Kasumi-1 (cell line): ENCODE results near the gene MAP3K10.
A peak's percentile ranks its signal among the peaks of the same experiment; 100 is the strongest.
"Not testable (repeated sequence)": the region's sequence is repeated elsewhere in the genome, so short reads cannot be mapped to it uniquely, and the experiment has no call there.

Experiments used
- DNase-seq, 2 experiments: peaks; one replicate each; lab custom pipeline; 2025; lab: John Stamatoyannopoulos, UW

The MAP3K10 gene

DNA sequence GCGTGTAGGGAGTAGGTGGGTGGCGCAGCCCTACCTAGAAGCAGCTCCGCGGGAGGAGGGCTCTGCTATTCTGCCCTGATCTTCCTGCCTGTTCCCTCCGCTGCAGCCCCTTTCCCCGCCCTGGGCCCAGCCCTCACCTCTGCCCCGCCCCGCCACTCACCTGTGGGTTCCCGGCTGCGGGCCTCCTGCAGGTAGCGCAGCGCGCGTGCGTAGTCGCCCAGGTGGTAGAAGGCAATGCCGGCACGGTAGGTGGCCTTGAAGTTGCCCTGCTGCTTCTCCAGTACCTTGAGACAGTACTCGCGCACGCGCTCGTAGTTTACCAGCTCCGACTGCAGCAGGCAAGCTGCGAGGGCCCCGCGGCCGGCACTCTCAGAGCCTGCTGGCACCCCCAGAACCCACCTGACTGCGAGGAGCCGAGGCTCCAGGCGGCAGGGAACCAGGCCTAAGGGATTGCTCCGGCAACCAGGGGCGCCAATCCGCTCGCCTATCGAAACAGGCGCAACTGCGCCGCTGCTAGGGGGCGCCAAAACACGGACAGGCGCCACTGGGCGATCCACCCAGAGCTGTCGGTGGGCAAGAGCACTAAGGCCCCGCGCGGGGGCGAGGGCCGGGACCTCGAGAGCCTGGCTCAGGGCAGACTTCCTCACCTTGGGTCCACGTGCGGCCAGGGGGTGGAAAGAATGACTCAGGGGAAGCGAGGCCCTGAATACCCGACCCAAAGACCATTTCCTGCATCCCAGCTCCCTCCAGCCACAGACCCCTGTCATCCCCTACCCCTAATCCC is 26.0 kb downstream of the MAP3K10 start:
- DNase-seq, result no peak

DNA sequence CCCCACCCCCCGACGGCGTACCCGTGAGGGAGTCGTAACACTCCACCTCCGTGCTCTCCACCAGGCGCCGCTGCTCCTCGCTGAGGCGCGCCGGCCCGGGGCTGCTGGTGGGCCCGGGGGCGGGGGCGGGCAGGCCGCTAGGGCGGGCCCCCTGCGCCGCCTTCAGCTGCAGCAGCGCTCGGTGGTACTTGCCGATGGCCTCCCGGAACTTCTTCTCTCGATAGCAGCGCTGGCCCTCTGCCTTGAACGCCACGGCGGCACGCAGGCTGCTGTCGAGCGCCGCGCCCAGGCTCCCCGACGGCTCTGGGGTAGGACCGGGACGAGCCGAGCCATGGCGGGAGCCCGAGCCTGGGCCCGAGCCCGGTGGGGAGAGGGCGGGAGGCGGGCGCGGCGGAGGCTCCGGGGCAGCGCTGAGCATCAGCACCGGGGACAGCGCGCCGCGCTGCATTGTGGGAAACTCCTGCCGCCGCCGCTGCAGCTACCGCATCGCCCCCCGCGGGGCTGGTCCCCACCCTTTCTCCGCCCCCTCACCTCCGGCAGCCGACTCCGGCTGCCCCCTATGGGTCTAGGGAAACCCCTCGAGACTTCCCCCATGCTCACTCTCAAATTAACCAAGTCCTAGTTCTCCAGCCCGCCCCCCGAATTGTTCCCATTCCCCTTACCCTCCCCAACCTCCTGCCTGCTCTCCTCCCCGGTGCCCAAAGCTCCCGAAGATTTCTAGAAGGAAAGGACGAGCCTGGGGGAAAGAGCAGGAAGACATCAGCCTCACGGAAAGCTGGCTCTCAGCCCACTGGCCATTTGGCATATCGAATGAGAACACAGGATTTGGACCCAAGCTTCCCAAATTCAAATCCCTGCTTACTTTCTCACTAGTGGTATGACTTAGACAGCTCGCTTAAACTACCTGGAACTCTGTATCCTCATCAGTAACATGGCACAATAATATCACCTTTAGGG is 27.0 kb downstream of the MAP3K10 start, which contains the start of gene TTC9B:
Gene TTC9B (minus strand): TSS at position 451 of the 957 bp plus-strand sequence. CDS start 3 bp downstream, at position 448.
- no peak for DNase-seq

DNA sequence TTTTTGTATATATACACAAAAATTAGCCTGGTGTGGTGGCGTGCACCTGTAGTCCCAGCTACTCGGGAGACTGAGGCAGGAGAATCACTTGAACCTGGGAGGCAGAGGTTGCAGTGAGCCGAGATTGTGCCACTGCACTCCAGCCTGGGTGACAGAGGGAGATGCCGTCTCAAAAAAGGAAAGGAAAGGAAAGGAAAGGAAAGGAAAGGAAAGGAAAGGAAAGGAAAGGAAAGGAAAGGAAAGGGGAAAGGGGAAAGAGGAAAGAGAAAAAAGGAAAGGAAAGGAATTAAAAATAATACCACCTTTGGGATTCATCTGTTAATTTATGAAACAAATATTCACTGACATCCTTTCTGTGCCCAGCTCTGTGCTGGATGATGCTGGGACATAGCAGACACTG is 27.8 kb downstream of the MAP3K10 start:
- DNase-seq, result not testable (repeated sequence)

DNA sequence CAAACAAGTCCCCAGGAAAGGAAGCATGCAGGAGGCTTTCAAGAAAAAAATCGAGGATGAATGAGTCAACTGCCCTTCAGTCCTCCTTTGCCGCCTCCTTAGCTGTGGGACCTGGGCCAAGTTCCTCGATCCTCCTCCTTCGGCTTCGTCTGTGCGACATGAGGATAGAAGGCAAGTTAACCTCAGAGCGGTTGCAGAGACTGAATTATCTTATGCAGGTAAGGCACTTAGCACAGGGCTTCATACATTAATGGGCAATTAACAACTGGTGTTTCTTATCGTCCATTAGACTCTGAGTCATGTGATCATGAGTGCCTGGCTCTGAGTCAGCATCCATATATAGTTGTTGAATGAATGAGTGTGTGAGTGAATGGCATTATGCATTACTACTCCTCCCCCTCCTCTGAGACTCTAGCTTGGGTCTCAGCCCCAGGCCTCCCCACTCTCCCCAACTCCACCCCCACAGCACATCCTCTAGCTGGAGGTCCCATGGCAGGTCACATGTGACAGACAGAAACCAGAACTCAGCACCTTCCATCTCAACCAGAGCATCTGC is 28.6 kb downstream of the MAP3K10 start:
- DNase-seq, result no peak

DNA sequence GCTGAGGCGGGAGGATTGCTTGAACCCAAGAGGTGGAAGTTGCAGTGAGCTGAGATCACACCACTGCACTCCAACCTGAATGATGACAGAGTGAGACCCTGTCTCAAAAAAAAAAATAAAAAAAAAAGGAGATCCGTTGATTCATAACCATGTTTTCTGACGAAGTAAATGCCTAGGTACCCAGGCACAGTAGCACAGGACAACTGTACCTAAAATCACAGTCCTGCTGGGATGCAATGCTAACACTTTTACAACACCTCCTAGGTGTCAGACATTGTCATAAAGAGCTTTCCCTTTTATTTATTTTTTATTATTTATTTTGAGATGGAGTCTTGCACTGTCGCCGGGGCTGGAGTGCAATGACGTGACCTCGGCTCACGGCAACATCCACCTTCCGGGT is 29.4 kb downstream of the MAP3K10 start:
- DNase-seq, result no peak

DNA sequence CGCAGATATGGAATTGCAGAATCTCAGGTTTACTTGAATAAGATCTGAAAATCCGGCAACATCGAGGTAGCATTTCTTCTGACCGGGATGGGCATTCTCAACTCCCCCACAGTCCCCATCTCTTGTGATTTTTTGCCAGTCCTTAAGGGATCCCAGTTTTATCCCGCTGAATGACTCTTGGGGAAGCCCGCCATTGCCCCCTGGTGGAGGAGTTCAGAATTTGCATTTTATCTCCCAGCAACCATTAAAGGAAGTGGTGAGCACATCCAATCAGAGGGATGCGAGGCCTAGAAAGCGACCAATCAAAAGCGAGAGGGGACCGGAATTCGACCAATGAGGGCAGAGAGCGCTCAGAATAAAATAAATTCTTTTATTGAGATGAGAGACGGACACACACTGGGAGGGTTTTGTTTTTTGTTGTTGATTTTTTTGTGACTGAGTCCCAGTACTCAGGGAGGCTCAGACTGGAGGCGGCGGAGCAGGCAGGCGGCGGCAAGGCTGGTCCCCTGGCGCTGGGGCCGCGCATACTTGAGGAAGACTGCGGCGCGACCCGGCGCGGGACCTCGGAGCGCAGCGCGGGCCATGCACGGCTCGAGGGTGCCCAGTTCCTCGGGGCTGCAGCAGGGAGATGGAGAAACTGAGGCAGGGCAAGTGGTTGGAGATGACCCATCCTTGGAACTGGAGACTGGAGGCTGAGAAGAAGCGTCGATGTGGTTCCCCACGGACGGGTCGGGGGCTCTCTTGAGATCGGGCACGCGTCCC is 30.8 kb downstream of the MAP3K10 start:
- DNase-seq, result peak; percentile 91 to 93

DNA sequence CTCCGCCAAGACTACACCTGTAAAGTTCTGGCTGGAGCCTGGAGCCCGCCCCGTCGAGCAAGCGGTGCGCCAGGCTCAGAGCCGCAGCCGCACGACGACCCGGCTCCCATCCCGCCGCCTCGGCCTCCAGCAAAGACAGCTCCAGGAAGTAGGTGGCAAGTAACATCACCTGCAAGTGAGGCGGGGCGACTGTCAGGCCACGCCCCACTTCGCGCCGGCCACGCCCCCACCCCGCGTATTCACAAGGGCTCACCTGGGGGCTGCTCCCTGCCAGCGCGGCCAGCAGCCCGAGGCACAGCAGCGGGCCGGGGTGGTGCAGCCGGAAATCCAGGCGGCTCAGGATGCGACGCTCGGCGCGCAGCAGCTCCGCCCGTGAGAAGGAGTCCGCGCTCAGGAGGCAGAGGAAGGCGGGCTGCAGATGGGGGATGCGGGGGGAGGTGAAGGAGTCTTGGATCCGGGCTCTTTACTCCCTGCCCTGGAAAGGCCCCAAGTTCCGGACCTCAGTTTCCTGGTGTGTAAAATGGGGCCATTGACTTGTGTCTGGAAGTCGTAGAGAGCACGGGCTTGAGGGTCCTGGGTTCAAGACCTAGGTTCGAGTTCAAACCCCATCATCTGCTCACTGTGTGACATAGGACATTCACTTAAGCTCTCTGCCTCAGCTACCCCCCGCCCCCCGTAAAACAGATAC is 32.1 kb downstream of the MAP3K10 start:
- DNase-seq, result no peak

DNA sequence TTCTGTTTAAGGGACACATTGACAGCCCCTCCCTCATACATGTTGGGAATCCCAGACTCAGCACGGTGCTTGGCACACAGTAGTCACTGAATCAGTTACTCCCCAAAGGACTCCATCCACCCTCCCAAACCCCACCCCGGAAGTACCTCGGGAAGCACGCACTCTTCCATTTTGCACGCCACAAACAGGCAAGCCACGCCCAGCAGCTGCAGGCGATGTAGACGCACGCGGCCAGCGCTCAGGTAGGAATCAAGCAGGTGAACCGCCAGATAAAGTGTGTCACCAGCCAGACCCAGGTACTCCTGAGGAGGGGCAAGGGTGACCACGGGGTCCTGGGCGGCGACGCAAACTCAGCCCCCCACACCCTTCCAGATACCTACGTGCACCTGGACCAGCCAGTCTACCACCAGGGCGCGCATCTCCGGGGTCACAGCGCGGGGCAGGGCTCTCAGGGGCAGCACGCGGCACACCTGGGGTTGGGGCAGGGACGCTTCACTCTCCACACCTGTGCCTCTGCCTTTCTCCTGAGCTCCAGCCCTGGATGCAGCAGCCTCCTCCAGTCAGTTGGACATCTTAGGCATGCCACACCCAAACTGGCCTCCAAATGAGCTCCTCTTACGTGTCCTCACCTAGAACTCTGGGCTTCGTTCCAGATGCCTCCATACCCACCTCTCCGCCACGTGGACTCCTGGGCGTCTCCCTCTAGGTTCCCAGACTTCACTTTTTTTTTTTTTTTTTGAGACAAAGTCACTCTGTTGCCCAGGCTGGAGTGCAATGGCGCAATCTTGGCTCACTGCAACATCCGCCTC is 33.3 kb downstream of the MAP3K10 start:
- DNase-seq, result no peak

DNA sequence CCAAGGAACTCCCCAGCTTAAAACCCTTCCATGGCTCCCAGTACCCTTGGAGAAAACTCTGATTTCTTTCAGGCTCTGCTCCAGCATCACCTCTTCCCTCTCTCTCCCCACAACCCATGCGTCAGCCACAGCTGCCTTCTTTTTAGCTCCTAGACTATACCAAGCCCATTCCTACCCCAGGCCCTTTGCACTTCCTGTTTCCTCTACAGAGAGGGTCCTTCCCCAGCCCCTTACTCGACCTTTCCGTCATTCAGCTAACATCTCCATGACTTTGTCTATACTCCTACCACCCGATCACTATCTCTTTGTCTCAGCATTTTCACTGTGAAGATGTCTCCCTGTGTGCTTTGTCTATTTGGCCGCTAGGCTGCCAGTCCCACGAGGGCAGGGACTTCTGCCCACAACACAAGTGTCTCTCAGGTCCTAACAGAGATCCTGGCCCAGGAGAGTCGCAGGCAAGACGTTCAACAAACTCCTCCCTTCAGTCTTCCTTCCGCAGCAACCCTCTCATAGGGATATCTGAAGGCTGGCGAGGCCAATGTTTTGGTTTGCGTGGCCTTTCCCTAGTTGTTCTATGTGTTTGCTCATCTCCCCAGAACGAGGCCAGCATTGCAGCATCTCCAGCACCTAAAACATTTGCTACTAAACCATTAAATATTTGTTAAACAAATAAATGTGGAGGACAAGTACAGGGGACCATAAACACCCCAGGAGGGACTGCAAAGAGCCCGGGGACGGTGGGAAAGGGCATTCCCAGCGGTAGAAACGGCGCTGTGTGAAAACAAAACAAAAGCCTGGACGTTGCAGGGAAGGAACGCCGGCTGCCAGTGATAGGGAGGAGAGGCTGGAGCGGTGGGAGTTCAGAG is 34.4 kb downstream of the MAP3K10 start:
- no peak for DNase-seq

DNA sequence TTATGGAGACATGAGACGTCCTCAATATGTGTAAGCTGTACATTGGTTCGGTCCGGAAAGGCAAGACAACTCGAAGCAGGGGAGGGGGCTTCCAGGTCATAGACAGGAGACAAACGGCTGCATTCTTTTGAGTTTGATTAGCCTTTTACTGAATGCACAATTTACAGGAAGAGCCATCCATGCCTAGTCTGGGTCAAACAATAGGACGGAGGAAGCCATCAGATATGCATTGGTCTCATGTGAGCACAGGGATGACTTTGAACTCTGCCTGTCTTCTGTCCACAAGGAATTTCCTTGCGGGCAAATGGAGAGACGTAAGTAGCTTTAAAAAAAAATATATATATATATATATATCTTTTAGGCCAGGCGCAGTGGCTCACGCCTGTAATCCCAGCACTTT is 37.1 kb downstream of the MAP3K10 start:
- no peak for DNase-seq

DNA sequence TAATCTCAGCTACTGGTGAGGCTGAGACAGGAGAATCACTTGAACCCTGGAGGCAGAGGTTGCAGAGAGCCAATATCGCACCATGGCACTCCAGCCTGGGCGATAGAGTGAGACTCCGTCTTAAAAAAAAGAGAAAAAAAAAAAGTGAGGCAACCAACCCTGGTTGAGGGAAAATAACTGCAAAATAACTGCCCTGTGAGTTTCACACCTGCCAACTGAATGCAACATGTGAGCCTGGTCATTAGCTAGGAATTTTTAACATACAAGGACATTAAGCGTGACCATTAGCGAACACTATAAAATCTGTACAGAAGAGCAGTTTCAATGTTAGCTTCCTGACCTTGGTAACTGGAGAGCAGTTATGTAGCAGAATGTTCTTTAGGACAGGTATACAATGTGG is 37.6 kb downstream of the MAP3K10 start:
- DNase-seq, result no peak

DNA sequence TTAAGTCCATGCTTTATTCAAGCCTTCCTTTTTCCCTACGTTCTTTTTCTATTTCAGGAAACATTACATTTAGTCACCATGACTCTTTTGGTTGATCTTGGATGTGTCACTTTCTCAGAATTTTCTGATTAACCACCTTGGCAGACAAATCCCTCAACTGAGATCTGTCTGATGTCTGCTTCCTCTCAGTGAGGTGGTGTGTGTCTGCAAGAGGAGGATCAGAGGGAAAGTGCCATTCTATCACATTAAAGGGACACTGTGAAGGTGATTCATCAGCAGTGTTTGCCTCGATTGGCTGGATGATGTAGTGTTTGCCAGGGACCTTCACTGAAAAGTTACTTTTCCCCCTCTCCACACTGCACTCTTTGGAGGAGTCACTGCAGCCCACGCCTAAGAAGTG is 38.3 kb downstream of the MAP3K10 start:
- DNase-seq, result no peak

DNA sequence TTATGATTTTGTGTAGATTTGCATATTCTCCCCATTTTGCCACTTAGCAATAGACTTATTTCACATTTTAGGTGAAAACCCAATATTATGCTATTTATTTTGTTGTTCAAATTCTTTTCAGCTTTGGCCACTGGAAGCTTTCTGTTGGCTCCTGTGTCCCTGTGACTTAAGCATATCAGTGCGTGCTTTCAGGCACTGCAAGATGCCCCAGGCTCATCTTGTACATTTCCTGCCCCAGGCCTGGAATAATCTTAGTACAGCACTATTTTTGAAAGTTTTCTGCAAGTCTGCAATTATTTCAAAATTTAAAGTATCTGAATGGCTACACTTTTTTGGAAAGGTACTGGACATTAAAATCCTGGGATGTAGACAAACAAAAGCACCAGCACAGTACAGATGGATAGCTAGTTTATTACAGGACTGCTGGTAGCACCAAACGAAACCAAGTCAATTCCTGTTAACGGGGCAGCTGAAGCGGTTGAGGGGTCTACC is 38.7 kb downstream of the MAP3K10 start:
- DNase-seq, result no peak

DNA sequence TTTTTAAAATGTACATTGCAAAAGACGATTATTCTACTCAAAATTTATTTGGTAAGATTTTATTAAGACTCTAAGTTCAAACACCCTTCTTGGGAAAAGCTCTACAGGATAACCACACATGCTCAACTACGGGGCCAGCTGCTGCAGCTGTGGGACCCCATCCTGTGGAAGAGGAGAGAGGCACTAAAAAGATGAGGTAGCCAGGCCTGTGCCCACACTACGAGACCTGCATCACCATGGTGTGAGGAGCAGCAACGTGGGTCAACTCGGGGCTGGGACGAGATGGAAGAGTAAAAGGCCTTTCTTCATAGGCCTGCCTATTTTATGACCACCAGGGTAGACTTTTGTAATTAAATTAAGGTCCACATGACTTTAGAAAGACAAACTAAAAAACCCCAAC is 39.8 kb downstream of the MAP3K10 start:
- DNase-seq, result no peak

DNA sequence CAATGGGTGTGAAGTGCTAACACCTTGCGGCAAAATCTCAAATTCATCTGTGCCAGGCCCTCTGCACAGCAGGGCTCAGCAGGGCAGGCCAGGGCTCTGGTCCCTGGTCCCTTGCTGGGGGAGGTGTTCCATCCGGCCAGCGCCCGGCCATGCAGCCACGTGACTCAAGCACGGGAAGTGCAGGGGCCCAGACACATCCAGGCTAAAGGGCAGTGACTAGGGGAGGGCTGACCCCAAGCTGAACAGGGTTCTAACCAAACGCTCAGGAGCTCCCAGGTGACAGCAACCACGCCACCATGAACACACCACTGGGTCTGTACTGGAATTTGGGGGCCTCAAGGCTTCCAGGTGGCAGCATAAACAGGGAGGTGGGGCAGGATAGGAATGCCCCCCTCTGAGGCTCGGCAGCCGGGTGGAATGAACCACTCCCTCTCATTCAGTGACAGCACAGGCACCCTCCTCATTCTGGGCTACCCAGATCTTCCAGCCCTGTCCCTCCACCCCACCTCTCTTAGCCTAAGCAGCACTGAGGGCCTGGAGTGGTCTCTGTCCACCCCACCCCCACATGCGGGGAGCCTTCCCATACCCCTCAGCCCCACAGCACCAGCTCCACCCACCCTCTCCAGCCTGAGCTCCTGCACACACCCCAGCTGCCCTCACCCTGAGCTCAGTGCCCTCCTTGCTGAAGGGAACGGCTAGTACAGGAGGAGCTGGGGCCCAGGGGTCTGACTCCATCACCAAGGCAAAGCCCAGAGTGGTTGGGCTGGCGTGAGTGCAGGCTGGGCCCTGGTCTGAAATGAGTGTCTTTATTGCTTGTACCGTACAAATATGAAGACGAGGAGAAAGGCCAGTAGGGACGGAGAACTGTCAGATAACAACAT is 40.6 kb downstream of the MAP3K10 start:
- DNase-seq, result no peak

DNA sequence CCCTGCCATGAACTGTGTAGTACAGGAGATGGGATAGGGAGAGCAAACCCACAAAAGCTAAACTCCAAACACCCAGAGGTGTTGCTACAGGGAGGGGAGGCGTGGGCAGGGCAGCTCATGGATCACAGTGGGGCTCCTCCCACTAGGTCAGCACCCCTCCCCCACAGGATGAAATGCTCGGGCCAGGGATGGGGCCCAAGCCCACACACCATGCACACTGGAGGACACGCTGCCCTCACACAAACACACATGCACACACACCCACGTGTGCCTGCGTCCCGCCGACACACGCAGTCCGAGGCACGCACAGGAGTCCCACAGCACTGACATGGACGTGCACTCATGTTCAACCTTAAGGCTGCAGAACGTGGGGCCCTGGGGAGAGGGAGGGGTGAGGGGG is 41.3 kb downstream of the MAP3K10 start:
- DNase-seq, result no peak

DNA sequence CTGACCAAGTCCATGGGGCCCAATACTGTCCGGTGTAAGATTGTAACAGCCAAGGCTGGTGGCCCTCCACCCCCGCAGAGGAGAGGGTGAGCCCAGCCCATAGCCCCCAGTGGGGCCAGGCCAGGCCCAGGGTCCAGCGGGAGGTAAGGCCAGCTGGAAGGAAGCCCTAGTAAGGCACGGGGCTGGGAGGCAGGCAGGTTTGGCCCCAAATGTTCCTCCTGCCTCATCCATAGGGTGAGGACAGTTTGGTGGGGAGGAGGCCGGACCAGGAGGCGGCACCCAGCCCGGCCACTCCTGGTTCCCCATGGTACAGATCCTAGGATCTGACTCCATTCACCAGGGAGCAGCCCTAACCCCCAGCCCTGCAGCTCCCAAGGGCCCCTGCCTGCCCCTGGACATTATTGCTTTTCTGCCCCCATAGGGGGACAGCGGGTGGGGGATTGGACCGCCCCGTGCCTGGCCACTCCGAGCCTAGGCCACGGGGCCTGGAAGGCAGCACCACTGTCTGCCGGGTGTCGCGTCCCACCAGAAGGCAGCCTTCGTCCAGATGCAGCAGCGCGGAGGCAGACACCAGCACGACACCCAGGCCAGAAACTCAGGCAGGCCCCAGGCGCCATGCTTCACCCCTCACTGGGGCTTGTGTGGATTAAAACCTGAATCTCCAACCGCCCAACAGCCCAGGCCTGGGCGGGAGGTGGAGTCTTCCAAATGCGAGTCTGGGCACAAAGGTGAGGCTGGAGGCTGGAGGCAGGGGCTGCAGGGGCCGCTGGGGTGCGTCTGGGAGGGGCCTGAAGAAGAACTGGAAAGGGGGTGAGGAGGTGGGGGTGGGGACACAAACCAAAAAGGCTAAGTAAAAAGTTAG is 42.0 kb downstream of the MAP3K10 start:
- DNase-seq, result no peak
